HL-60 (cell line): Measurements from ENCODE around the gene POT1.

Experiments
- CTCF ChIP-seq: IDR thresholded peaks from one replicate; pipeline ENCODE4 v1.5.1; 2011; ENCODE audit warnings: low read length, control low read depth, inconsistent platforms; ENCODE audit not compliant: insufficient read depth
- GABPA ChIP-seq: IDR thresholded peaks from 2 replicates; pipeline ENCODE4 v1.6.1; 2012; ENCODE audit warnings: low read depth
- POLR2AphosphoS5 ChIP-seq: IDR thresholded peaks from 2 replicates; pipeline ENCODE4 v1.6.1; 2012; ENCODE audit warnings: low read depth
- REST ChIP-seq: IDR thresholded peaks from 2 replicates; pipeline ENCODE4 v1.6.1; 2012; ENCODE audit warnings: low read depth; ENCODE audit not compliant: insufficient replicate concordance

- no peak for TF ChIP-seq CTCF
- no peak for TF ChIP-seq POLR2AphosphoS5
- TF ChIP-seq REST: no peak
- no peak for TF ChIP-seq GABPA
Measured at GRCh38 chr7:124896001-124896400, 33.6 kb downstream of the POT1 start.
